Liver (tissue), 3 donors: ENCODE measurements around the gene ZNF628.

Experiments used
- ATF3 ChIP-seq: IDR thresholded peaks from 2 replicates; pipeline ENCODE4 v1.6.1; 2016; ENCODE audit warnings: antibody characterized with exemption
- FOXA1 ChIP-seq: IDR thresholded peaks from 2 replicates; pipeline ENCODE4 v1.6.1; 2016; ENCODE audit warnings: antibody characterized with exemption
- GABPA ChIP-seq, 2 donors: IDR thresholded peaks in 1 of 2; conservative IDR thresholded peaks in 1 of 2; 2 replicates each; pipeline ENCODE4 v1.6.1; 2016; ENCODE audit warnings: antibody characterized with exemption in 2 of 2, mild to moderate bottlenecking in 1 of 2, moderate library complexity in 1 of 2
- JUND ChIP-seq, 2 donors: IDR thresholded peaks; 2 replicates each; pipeline ENCODE4 v1.6.1; 2016; ENCODE audit warnings: antibody characterized with exemption in 2 of 2
- MAX ChIP-seq: IDR thresholded peaks from 2 replicates; pipeline ENCODE4 v1.6.1; 2016; ENCODE audit warnings: antibody characterized with exemption
- RAD21 ChIP-seq, 2 donors: IDR thresholded peaks; 2 replicates each; pipeline ENCODE4 v1.6.1; 2016; ENCODE audit warnings: antibody characterized with exemption in 2 of 2, mild to moderate bottlenecking in 2 of 2
- SP1 ChIP-seq: IDR thresholded peaks from 2 replicates; pipeline ENCODE4 v1.6.1; 2018; ENCODE audit warnings: antibody characterized with exemption, mild to moderate bottlenecking
- TAF1 ChIP-seq: conservative IDR thresholded peaks from 2 replicates; pipeline ENCODE4 v1.6.1; 2016; ENCODE audit warnings: antibody characterized with exemption, mild to moderate bottlenecking
- YY1 ChIP-seq: IDR thresholded peaks from 2 replicates; pipeline ENCODE4 v1.6.1; 2016; ENCODE audit warnings: antibody characterized with exemption, mild to moderate bottlenecking
- TF ChIP-seq, protein P1 (sequence below): fragments of 150-350 bp; IDR thresholded peaks from 2 replicates; pipeline ENCODE4 v1.5.1; 2017; ENCODE audit warnings: improper control_type of control experiment, low read depth, low read length; ENCODE audit not compliant: missing input control
- donor health status: healthy.
- donor health status: healthy.

DNA sequence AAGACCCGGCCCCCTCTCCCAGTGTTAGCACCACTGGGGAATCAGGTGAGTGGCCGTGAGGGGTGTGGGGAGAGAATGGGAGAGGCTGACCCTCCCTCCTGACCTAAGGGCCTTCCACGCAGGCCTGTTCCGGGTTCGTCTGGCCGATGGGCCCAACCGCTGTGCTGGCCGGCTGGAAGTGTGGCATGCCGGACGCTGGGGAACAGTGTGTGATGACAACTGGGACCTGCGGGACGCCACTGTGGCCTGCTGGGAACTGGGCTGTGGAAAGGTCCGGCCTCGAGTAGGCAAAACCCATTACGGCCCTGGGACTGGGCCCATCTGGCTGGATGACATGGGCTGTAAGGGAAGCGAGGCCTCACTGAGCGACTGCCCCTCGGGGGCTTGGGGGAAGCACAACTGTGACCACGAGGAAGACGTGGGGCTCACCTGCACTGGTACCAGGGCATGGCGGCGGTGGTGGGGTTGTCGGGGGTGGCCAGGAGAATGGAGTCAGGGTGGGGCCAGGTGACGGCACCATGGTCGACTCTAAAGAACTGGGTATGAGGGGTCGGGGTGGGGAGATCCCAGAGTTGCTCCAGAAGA is 24.0 kb downstream of the ZNF628 start:
- TF ChIP-seq JUND (IDR thresholded peaks at IDR 0.05) = no peak
- no peak for TF ChIP-seq SP1
- TF ChIP-seq, protein P1, sequence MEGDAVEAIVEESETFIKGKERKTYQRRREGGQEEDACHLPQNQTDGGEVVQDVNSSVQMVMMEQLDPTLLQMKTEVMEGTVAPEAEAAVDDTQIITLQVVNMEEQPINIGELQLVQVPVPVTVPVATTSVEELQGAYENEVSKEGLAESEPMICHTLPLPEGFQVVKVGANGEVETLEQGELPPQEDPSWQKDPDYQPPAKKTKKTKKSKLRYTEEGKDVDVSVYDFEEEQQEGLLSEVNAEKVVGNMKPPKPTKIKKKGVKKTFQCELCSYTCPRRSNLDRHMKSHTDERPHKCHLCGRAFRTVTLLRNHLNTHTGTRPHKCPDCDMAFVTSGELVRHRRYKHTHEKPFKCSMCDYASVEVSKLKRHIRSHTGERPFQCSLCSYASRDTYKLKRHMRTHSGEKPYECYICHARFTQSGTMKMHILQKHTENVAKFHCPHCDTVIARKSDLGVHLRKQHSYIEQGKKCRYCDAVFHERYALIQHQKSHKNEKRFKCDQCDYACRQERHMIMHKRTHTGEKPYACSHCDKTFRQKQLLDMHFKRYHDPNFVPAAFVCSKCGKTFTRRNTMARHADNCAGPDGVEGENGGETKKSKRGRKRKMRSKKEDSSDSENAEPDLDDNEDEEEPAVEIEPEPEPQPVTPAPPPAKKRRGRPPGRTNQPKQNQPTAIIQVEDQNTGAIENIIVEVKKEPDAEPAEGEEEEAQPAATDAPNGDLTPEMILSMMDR = no peak
- TF ChIP-seq YY1 = no peak
- TF ChIP-seq MAX = no peak
- no peak for TF ChIP-seq RAD21 (IDR thresholded peaks at IDR 0.05)
- TF ChIP-seq TAF1 = no peak
- TF ChIP-seq FOXA1 = no peak
- no peak for TF ChIP-seq ATF3
- no peak for TF ChIP-seq GABPA (IDR thresholded peaks at IDR 0.05 in 1 of 2, conservative IDR thresholded peaks at IDR 0.05 in 1 of 2)
